Measurements from ENCODE around the gene G3BP2.

DNA sequence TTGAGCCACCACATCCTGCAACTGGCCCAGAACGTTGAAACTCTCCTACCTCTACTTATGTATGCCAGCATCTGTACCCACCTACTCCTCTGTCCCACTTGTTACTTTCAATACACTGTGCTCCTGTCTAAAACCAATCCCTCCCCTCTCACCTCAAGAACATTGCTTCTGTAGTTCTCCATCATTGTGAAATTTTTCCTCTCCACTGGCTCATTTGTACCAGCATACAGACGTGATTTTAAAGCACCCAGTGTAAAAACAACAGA lies 25.7 kb upstream of the G3BP2 start:
- TF ChIP-seq, protein P1, sequence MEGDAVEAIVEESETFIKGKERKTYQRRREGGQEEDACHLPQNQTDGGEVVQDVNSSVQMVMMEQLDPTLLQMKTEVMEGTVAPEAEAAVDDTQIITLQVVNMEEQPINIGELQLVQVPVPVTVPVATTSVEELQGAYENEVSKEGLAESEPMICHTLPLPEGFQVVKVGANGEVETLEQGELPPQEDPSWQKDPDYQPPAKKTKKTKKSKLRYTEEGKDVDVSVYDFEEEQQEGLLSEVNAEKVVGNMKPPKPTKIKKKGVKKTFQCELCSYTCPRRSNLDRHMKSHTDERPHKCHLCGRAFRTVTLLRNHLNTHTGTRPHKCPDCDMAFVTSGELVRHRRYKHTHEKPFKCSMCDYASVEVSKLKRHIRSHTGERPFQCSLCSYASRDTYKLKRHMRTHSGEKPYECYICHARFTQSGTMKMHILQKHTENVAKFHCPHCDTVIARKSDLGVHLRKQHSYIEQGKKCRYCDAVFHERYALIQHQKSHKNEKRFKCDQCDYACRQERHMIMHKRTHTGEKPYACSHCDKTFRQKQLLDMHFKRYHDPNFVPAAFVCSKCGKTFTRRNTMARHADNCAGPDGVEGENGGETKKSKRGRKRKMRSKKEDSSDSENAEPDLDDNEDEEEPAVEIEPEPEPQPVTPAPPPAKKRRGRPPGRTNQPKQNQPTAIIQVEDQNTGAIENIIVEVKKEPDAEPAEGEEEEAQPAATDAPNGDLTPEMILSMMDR (IDR thresholded peaks at IDR 0.05; ENCODE audit: insufficient read depth, low read length, poor library complexity, severe bottlenecking) = no peak
- no peak for TF ChIP-seq EZH2phosphoT487 (conservative IDR thresholded peaks at IDR 0.05; ENCODE audit: low read length)

Measured in SU-DHL-6 (cell line).